DND-41 (cell line): ENCODE data around the gene WLS.

ENCODE experiments used
- ATAC-seq: fragments of 200-7000 bp; cut with Tn5 transposase; 3 replicates; pipeline ENCODE4 v1.9.1; 2021; ENCODE audit warnings: low read depth; ENCODE audit not compliant: insufficient read depth
- DNase-seq: peaks from one replicate; pipeline ENCODE4 v3.0.0-alpha.2; 2020
- H2AFZ ChIP-seq: 2 replicates; pipeline ENCODE4 v1.6.0; 2012; ENCODE audit warnings: low read depth, low read length
- H3K27ac ChIP-seq: 2 replicates; pipeline ENCODE4 v1.5.1; 2012; ENCODE audit warnings: low read length, inconsistent platforms
- H3K27me3 ChIP-seq: fragments of 200-600 bp; sonication (generic); 2 replicates; pipeline ENCODE4 v1.6.0; 2012; ENCODE audit warnings: low read length, mild to moderate bottlenecking, inconsistent platforms; ENCODE audit not compliant: insufficient read depth, poor library complexity
- H3K36me3 ChIP-seq: 2 replicates; pipeline ENCODE4 v1.5.1; 2012; ENCODE audit warnings: low read length, inconsistent platforms; ENCODE audit not compliant: insufficient read depth
- H3K4me1 ChIP-seq: 2 replicates; pipeline ENCODE4 v1.5.1; 2012; ENCODE audit warnings: mild to moderate bottlenecking, low read length; ENCODE audit not compliant: insufficient read depth
- H3K4me2 ChIP-seq: 2 replicates; pipeline ENCODE4 v1.6.0; 2012; ENCODE audit warnings: mild to moderate bottlenecking, moderate library complexity, low read length, inconsistent platforms; ENCODE audit not compliant: insufficient read depth
- H3K4me3 ChIP-seq, 2 experiments: fragments of 200-600 bp in 1 of 2; shearing (Covaris generic) in 1 of 2; 2 replicates each; pipeline ENCODE4 v1.5.1; 2012 to 2016; ENCODE audit warnings: inconsistent platforms in 2 of 2, low read length in 2 of 2, mild to moderate bottlenecking in 2 of 2, low read depth in 1 of 2, moderate library complexity in 1 of 2
- H3K79me2 ChIP-seq: 2 replicates; pipeline ENCODE4 v1.6.0; 2012; ENCODE audit warnings: low read length, inconsistent platforms; ENCODE audit not compliant: insufficient read depth
- H3K9ac ChIP-seq: 2 replicates; pipeline ENCODE4 v1.6.0; 2012; ENCODE audit warnings: low read depth, mild to moderate bottlenecking, inconsistent platforms, low read length, moderate library complexity
- H3K9me3 ChIP-seq: 2 replicates; pipeline ENCODE4 v1.5.1; 2012; ENCODE audit warnings: low read length, moderate library complexity, mild to moderate bottlenecking, inconsistent platforms; ENCODE audit not compliant: insufficient read depth, severe bottlenecking
- H4K20me1 ChIP-seq: 2 replicates; pipeline ENCODE4 v1.6.0; 2012; ENCODE audit warnings: low read length; ENCODE audit not compliant: insufficient read depth
- CTCF ChIP-seq: IDR thresholded peaks from 2 replicates; pipeline ENCODE4 v1.5.1; 2012; ENCODE audit warnings: borderline replicate concordance, low read length, moderate library complexity, mild to moderate bottlenecking; ENCODE audit not compliant: poor library complexity, severe bottlenecking; ENCODE audit errors: extremely low read depth
- EZH2 ChIP-seq: IDR thresholded peaks from 3 replicates; pipeline ENCODE4 v1.6.1; 2012; ENCODE audit warnings: borderline replicate concordance, low read depth, mild to moderate bottlenecking, moderate library complexity, low read length, inconsistent platforms; ENCODE audit not compliant: severe bottlenecking

WLS gene

DNA sequence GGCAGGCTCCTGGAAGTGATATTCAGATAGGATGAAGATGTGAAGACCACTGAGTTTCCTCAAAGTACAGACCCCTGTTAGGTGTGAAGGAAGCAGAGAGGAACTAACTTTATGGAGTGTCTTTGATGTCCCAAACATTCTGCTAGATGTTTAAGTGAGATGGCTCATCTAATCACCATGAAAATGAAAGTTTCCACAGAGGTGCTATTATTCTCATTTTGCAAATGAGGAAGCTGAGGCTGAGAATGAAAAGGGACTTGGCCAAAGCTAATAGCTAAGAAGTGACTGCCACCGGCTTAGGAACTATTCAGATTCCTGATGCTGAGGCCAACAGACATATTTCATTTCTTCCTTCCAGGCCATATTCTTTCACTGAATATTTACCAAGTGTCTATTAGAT, 45.9 kb upstream of the WLS start:
- Histone ChIP-seq H3K4me2 (no peak overlapping the region), H3K4me1 (no peaks in the 10 kb centered on the region), H3K36me3 (no peaks in the 10 kb centered on the region), H3K27me3 (no peaks in the 10 kb centered on the region), H3K27ac (no peak overlapping the region), H3K4me3 (no peak overlapping the region), H3K9me3 (no peaks in the 10 kb centered on the region), H3K79me2 (no peaks in the 10 kb centered on the region), H4K20me1 (no peaks in the 10 kb centered on the region; the same call in 1 of the 2 replicates), H2AFZ (no peak overlapping the region), H3K9ac (no peak overlapping the region)
- ATAC-seq (no peak), DNase-seq (no peak)
- no peak for TF ChIP-seq EZH2

GRCh38 chr1:68276448-68276847, 44.1 kb upstream of the WLS start:
- no peaks in the 10 kb centered on the region for H3K9me3 ChIP-seq
- no peak for DNase-seq

DNA sequence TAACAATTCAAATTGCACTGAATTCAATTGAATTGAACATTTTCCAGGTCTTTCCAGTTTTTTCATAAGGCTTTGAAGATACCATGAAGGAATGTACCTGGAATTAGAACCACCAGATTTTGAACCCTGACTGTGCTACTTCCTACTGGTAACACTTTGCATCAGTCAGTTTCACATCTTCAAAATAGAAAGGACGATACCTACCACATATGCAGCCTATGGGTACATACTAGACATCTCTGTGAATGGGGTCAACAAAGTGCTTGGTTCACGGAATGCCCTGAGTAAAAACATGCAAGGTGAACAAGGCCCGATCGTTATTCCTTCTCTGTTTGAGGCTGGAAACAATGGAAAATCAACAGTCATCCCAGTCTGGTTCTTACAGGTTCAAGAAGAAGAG, 41.2 kb upstream of the WLS start:
- Histone ChIP-seq H3K9ac (no peak overlapping the region), H3K36me3 (no peaks in the 10 kb centered on the region), H3K9me3 (no peaks in the 10 kb centered on the region), H3K79me2 (no peaks in the 10 kb centered on the region), H4K20me1 (no peaks in the 10 kb centered on the region; the same call in 1 of the 2 replicates), H3K4me3 (no peak overlapping the region), H3K27me3 (no peaks in the 10 kb centered on the region), H3K4me2 (no peak overlapping the region), H3K4me1 (no peaks in the 10 kb centered on the region), H3K27ac (no peak overlapping the region), H2AFZ (no peak overlapping the region)
- no peak for DNase-seq
- TF ChIP-seq EZH2, result no peak
- TF ChIP-seq CTCF, result no peak
- ATAC-seq, result no peak

More at GRCh38 chr1:68276448-68276847, 44.1 kb upstream of the WLS start:
- Histone ChIP-seq H3K4me2 (no peak overlapping the region), H2AFZ (no peak overlapping the region), H3K36me3 (no peaks in the 10 kb centered on the region), H3K9ac (no peak overlapping the region), H4K20me1 (no peaks in the 10 kb centered on the region; the same call in 1 of the 2 replicates), H3K4me1 (no peaks in the 10 kb centered on the region), H3K4me3 (no peak overlapping the region), H3K79me2 (no peaks in the 10 kb centered on the region), H3K27ac (no peak overlapping the region), H3K27me3 (no peaks in the 10 kb centered on the region)
- ATAC-seq, result no peak
- TF ChIP-seq CTCF (no peak), EZH2 (no peak)

DNA sequence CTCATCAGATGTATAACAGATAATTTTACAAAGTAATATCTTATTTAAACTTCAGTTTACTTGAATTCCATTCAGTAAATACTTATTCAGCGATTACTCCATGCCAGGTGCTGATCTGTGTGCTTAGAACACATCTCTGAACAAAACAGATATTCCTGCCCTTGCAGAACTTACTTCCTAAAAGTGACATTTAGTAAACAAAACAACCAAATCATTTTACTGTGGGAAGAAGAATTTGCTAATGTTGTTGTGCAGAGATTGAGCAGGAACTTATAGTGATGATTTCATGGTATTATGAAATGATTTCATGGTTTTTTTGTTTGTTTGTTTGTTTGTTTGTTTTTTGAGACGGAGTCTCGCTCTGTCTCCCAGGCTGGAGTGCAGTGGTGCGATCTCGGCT, 39.3 kb upstream of the WLS start:
- Histone ChIP-seq H3K4me1 (no peaks in the 10 kb centered on the region), H3K9me3 (no peaks in the 10 kb centered on the region), H3K36me3 (no peaks in the 10 kb centered on the region), H4K20me1 (no peaks in the 10 kb centered on the region; the same call in 1 of the 2 replicates), H3K79me2 (no peaks in the 10 kb centered on the region), H2AFZ (no peak overlapping the region), H3K4me2 (no peak overlapping the region), H3K9ac (no peak overlapping the region), H3K4me3 (no peak overlapping the region), H3K27me3 (no peaks in the 10 kb centered on the region), H3K27ac (no peak overlapping the region)
- ATAC-seq, result no peak
- no peak for DNase-seq
- no peak for TF ChIP-seq EZH2
- no peak for TF ChIP-seq CTCF
